Prostate gland (tissue), 2 donors: Measurements from ENCODE around the gene SARM1.

Experiments used
- CTCF ChIP-seq, 4 experiments: fragments of 200-600 bp in 2 of 4; fragments of 450-650 bp in 2 of 4; sonication (generic) in 2 of 4; IDR thresholded peaks; 1 replicate in 3 of 4; 2 replicates in 1 of 4; pipeline ENCODE4 v1.5.1; 2016 to 2019; ENCODE audit warnings: antibody characterized with exemption in 4 of 4, mild to moderate bottlenecking in 2 of 4, moderate library complexity in 2 of 4
- POLR2A ChIP-seq: fragments of 450-650 bp; IDR thresholded peaks from one replicate; pipeline ENCODE4 v1.6.1; 2016; ENCODE audit warnings: antibody characterized with exemption, mild to moderate bottlenecking
- POLR2AphosphoS5 ChIP-seq: sonication (generic); formaldehyde crosslinking; IDR thresholded peaks from one replicate; pipeline ENCODE4 v1.6.1; 2017; ENCODE audit warnings: antibody characterized with exemption

GRCh38 chr17:28338056-28338768 lies 33.3 kb upstream of the SARM1 start:
- TF ChIP-seq POLR2A, result no peak
- no peak for TF ChIP-seq CTCF (IDR thresholded peaks at IDR 0.05)
- TF ChIP-seq POLR2AphosphoS5, result no peak
